ENCODE data around the gene GHSR. TPM values are rescaled to one million over a fixed set of nuclear protein-coding genes. Genes with fewer than 3 reads are reported as not detected.
A peak's percentile ranks its signal among the peaks of the same experiment; 100 is the strongest.

Gene GHSR
- total and polyA plus RNA-seq, 5 donors from 2014 or later, result not detected

- Mint-ChIP-seq H3K36me3 (peaks cover 22% of the 10 kb centered on the region), H3K4me3 (no peak overlapping the region), H3K27ac (no peak overlapping the region), H3K9me3 (peaks cover 0 to 14% (median 3%) of the 10 kb centered on the region in 7 donors), H3K27me3 (no peaks in the 10 kb centered on the region), H3K4me1 (no peaks in the 10 kb centered on the region)
- H3K27ac ChIP-seq (ENCODE audit: insufficient read depth, low read length, poor library complexity, severe bottlenecking), result no peak overlapping the region
- no peaks in the 10 kb centered on the region for H3K36me3 ChIP-seq (ENCODE audit: control insufficient read depth, insufficient read depth, low read length)
- peaks cover 3% of the 10 kb centered on the region for H3K27me3 ChIP-seq (ENCODE audit: control insufficient read depth, insufficient read depth, low read length)
- H3K9me3 ChIP-seq (ENCODE audit: control insufficient read depth in 2 of 2, low read length in 2 of 2), result no peaks in the 10 kb centered on the region
- no peak overlapping the region for H3K4me3 ChIP-seq (ENCODE audit: low read depth, low read length)
- DNase-seq (no peak), ATAC-seq (ENCODE audit: low read depth in 2 of 2) (no peak)
- no peaks in the 10 kb centered on the region for H3K4me1 ChIP-seq (ENCODE audit: control insufficient read depth, insufficient read depth, low read length, poor library complexity, severe bottlenecking)
Observed at GRCh38 chr3:172402892-172403643, 45.2 kb downstream of the GHSR start.

- Histone ChIP-seq H3K4me1 (ENCODE audit: control insufficient read depth, insufficient read depth, low read length, poor library complexity, severe bottlenecking) (no peaks in the 10 kb centered on the region), H3K4me3 (ENCODE audit: low read depth, low read length) (no peak overlapping the region), H3K36me3 (ENCODE audit: control insufficient read depth, insufficient read depth, low read length) (no peaks in the 10 kb centered on the region), H3K27ac (ENCODE audit: insufficient read depth, low read length, poor library complexity, severe bottlenecking) (no peak overlapping the region), H3K27me3 (ENCODE audit: control insufficient read depth, insufficient read depth, low read length) (peaks cover 3% of the 10 kb centered on the region), H3K9me3 (ENCODE audit: control insufficient read depth in 2 of 2, low read length in 2 of 2) (no peaks in the 10 kb centered on the region)
- no peak for ATAC-seq (ENCODE audit: low read depth in 2 of 2)
- H3K9me3 Mint-ChIP-seq, result peaks cover 0 to 14% (median 3%) of the 10 kb centered on the region in 7 donors
- no peak overlapping the region for H3K27ac Mint-ChIP-seq
- no peak for DNase-seq
- no peaks in the 10 kb centered on the region for H3K4me1 Mint-ChIP-seq
- H3K27me3 Mint-ChIP-seq, result no peaks in the 10 kb centered on the region
- H3K36me3 Mint-ChIP-seq, result peaks cover 23% of the 10 kb centered on the region
- H3K4me3 Mint-ChIP-seq, result no peak overlapping the region
Observed at GRCh38 chr3:172402090-172402489, 46.2 kb downstream of the GHSR start.

- peaks cover 44% of the 10 kb centered on the region for H3K36me3 Mint-ChIP-seq
- no peaks in the 10 kb centered on the region for H3K9me3 ChIP-seq (ENCODE audit: control insufficient read depth in 2 of 2, low read length in 2 of 2)
- H3K27ac ChIP-seq (ENCODE audit: insufficient read depth, low read length, poor library complexity, severe bottlenecking), result no peak overlapping the region
- no peak overlapping the region for H3K4me3 Mint-ChIP-seq
- peaks cover 0 to under 1% (median 0%) of the 10 kb centered on the region in 4 donors for H3K4me1 Mint-ChIP-seq
- ATAC-seq (ENCODE audit: low read depth in 2 of 2) (no peak), DNase-seq (no peak)
- peak overlapping the region in 1 of 3 donors; percentile 32 for H3K27ac Mint-ChIP-seq
- peaks cover 0 to 14% (median 2%) of the 10 kb centered on the region in 7 donors for H3K9me3 Mint-ChIP-seq
- H3K27me3 Mint-ChIP-seq, result no peaks in the 10 kb centered on the region
- H3K4me3 ChIP-seq (ENCODE audit: low read depth, low read length), result no peak overlapping the region
- no peaks in the 10 kb centered on the region for H3K4me1 ChIP-seq (ENCODE audit: control insufficient read depth, insufficient read depth, low read length, poor library complexity, severe bottlenecking)
- H3K27me3 ChIP-seq (ENCODE audit: control insufficient read depth, insufficient read depth, low read length), result no peaks in the 10 kb centered on the region
- H3K36me3 ChIP-seq (ENCODE audit: control insufficient read depth, insufficient read depth, low read length), result no peaks in the 10 kb centered on the region
Observed at GRCh38 chr3:172398484-172398883, 49.8 kb downstream of the GHSR start.

GRCh38 chr3:172397716-172398405 lies 50.4 kb downstream of the GHSR start:
- ATAC-seq (ENCODE audit: low read depth in 2 of 2), result no peak
- H3K9me3 Mint-ChIP-seq, result peaks cover 0 to 14% (median 2%) of the 10 kb centered on the region in 7 donors
- Histone ChIP-seq H3K4me3 (ENCODE audit: low read depth, low read length) (no peak overlapping the region), H3K4me1 (ENCODE audit: control insufficient read depth, insufficient read depth, low read length, poor library complexity, severe bottlenecking) (no peaks in the 10 kb centered on the region), H3K9me3 (ENCODE audit: control insufficient read depth in 2 of 2, low read length in 2 of 2) (no peaks in the 10 kb centered on the region), H3K36me3 (ENCODE audit: control insufficient read depth, insufficient read depth, low read length) (no peaks in the 10 kb centered on the region), H3K27me3 (ENCODE audit: control insufficient read depth, insufficient read depth, low read length) (no peaks in the 10 kb centered on the region), H3K27ac (ENCODE audit: insufficient read depth, low read length, poor library complexity, severe bottlenecking) (no peak overlapping the region)
- H3K36me3 Mint-ChIP-seq, result peaks cover 44% of the 10 kb centered on the region
- H3K27me3 Mint-ChIP-seq, result no peaks in the 10 kb centered on the region
- no peak for DNase-seq
- no peak overlapping the region for H3K27ac Mint-ChIP-seq
- H3K4me3 Mint-ChIP-seq, result no peak overlapping the region
- H3K4me1 Mint-ChIP-seq, result peaks cover 0 to 6% (median 0%) of the 10 kb centered on the region in 4 donors

- no peak overlapping the region for H3K27ac ChIP-seq (ENCODE audit: insufficient read depth, low read length, poor library complexity, severe bottlenecking)
- Mint-ChIP-seq H3K4me1 (peaks cover 0 to 6% (median 0%) of the 10 kb centered on the region in 4 donors), H3K9me3 (peaks cover 0 to 7% (median 0%) of the 10 kb centered on the region in 7 donors), H3K4me3 (no peak overlapping the region), H3K27me3 (no peaks in the 10 kb centered on the region), H3K36me3 (peaks cover 34% of the 10 kb centered on the region), H3K27ac (peak overlapping the region in 1 of 3 donors; percentile 28)
- no peaks in the 10 kb centered on the region for H3K9me3 ChIP-seq (ENCODE audit: control insufficient read depth in 2 of 2, low read length in 2 of 2)
- ATAC-seq (ENCODE audit: low read depth in 2 of 2) (no peak), DNase-seq (no peak)
- no peaks in the 10 kb centered on the region for H3K4me1 ChIP-seq (ENCODE audit: control insufficient read depth, insufficient read depth, low read length, poor library complexity, severe bottlenecking)
- no peak overlapping the region for H3K4me3 ChIP-seq (ENCODE audit: low read depth, low read length)
- no peaks in the 10 kb centered on the region for H3K27me3 ChIP-seq (ENCODE audit: control insufficient read depth, insufficient read depth, low read length)
- no peaks in the 10 kb centered on the region for H3K36me3 ChIP-seq (ENCODE audit: control insufficient read depth, insufficient read depth, low read length)
Observed at GRCh38 chr3:172396400-172396799, 51.9 kb downstream of the GHSR start.

- no peaks in the 10 kb centered on the region for H3K27me3 ChIP-seq (ENCODE audit: control insufficient read depth, insufficient read depth, low read length)
- ATAC-seq (ENCODE audit: low read depth in 2 of 2) (no peak), DNase-seq (no peak)
- H3K4me1 ChIP-seq (ENCODE audit: control insufficient read depth, insufficient read depth, low read length, poor library complexity, severe bottlenecking), result no peaks in the 10 kb centered on the region
- peaks cover 0 to 7% (median 0%) of the 10 kb centered on the region in 7 donors for H3K9me3 Mint-ChIP-seq
- no peak overlapping the region for H3K4me3 ChIP-seq (ENCODE audit: low read depth, low read length)
- no peaks in the 10 kb centered on the region for H3K27me3 Mint-ChIP-seq
- H3K36me3 ChIP-seq (ENCODE audit: control insufficient read depth, insufficient read depth, low read length), result no peaks in the 10 kb centered on the region
- no peak overlapping the region for H3K27ac ChIP-seq (ENCODE audit: insufficient read depth, low read length, poor library complexity, severe bottlenecking)
- no peak overlapping the region for H3K4me3 Mint-ChIP-seq
- peaks cover 0 to 6% (median 0%) of the 10 kb centered on the region in 4 donors for H3K4me1 Mint-ChIP-seq
- H3K36me3 Mint-ChIP-seq, result peaks cover 36% of the 10 kb centered on the region
- no peaks in the 10 kb centered on the region for H3K9me3 ChIP-seq (ENCODE audit: control insufficient read depth in 2 of 2, low read length in 2 of 2)
- no peak overlapping the region for H3K27ac Mint-ChIP-seq
Observed at GRCh38 chr3:172394692-172395091, 53.6 kb downstream of the GHSR start.

Data from CD4-positive, CD25-positive, alpha-beta regulatory T cell (primary cell).